Measurements from ENCODE around the gene HOXC9.

Gene HOXC9

DNA sequence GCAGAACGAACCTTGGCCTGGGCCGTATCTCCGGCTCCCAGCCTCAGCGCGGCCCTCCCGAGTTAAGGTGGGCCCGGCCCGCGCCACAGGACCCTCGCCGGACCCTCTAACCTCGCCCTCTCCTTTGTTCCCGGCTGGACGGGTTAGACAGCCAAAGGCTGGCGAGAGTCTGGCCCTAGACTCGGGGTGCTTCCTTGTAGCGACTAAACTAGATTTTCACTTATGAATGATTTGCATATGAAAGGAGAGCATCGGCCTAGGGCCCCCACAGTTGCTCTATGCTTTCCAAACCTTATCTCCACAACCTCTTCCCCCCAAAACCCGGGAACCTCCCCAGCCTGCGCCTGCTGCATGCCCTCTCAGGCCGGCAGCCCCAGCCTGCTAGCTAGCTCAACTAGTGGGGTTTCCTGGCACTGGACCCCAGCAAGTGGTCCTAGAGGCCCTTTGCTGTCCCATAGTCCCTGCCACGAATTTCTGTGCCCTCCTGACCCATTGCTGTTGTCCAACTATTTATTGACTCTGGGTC is 34.9 kb downstream of the HOXC9 start:
- Histone ChIP-seq H3K9ac (ENCODE audit: low read depth, low read length) (no peak overlapping the region), H3K27me3 (ENCODE audit: control insufficient read depth, insufficient read depth, low read length) (peaks cover 100% of the 10 kb centered on the region), H3K4me3 (ENCODE audit: low read depth, low read length) (peak overlapping the region; percentile 13)

DNA sequence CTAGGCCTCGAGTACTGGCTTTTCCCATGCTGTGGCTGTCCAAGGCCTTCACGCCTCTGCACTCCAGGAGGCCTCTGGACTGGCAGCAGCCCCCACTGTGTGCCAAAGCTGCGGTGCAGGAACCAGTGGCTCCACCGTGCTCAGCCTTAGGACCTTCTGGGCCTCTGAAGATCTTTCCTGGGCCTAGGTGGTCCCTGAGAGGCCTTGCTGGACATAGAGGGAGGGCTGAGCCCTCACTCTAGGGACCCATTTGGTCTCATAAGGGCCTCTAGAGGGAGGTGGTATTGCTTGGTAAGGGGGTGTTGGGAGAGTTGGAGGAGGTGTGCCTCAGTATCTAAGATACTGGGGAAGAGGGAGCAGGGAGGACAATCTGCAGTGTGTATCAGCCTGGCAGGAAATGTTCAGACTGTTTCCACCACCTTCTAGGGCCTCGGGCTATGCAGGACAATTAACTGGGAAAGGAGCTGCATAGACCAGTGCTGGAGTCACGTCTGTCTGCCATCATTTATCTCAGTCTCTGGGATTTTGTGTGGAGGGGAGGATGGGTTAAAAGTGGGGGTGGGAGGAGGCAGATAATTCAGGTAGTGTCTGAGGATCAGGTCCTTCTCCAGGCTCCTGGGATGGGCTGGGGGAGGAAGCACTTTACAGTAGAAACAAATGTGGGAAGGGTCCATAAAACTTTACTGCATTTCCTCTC is 35.8 kb downstream of the HOXC9 start:
- Histone ChIP-seq H3K4me1 (ENCODE audit: control insufficient read depth, insufficient read depth, low read length) (peaks cover 2% of the 10 kb centered on the region), H3K36me3 (ENCODE audit: control insufficient read depth, insufficient read depth, low read length) (no peaks in the 10 kb centered on the region), H3K4me3 (ENCODE audit: low read depth, low read length) (peak overlapping the region; percentile 23), H3K9me3 (ENCODE audit: control insufficient read depth, insufficient read depth, low read length) (no peaks in the 10 kb centered on the region), H3K27me3 (ENCODE audit: control insufficient read depth, insufficient read depth, low read length) (peaks cover 100% of the 10 kb centered on the region), H3K9ac (ENCODE audit: low read depth, low read length) (no peak overlapping the region)

More for the DNA sequence above, 34.9 kb downstream of the HOXC9 start:
- Histone ChIP-seq H3K9me3 (ENCODE audit: control insufficient read depth, insufficient read depth, low read length) (no peaks in the 10 kb centered on the region), H3K4me1 (ENCODE audit: control insufficient read depth, insufficient read depth, low read length) (peaks cover 2% of the 10 kb centered on the region), H3K36me3 (ENCODE audit: control insufficient read depth, insufficient read depth, low read length) (no peaks in the 10 kb centered on the region)

DNA sequence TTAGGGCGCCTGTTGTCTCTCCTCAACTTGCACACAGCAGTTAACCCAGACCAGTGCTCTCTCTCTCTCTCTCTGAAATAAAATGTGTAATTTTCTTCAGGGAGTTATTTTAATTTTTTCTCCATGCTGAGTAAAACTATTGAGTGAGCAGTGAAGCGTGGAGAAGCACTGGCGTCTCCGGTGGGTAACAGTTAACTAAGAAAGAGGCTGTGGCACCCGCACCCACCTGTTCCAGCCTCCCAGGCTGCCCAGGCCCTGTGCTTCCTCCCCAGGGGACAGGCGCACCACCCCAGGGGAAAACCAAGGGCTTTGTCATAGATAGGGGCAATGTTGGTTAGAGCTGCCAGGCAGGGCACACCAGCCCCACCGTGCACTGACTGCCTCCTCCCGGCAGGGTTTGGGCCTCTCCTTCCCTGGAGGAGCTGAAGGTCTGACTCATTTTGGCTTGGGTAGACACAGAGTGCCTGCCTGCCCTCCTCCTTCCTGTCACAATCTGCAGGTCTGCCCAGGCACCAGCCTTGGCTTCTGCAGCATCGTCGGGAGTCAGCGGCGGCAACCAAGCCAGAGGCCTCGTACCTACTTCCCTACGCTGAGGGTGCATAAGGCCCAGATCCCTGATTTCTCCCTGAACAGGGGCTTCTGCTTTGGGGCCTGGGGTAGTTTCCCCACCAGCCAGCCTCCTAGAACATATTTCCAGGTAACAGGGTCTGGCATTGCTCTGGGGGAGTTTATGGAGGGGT is 36.8 kb downstream of the HOXC9 start:
- Histone ChIP-seq H3K27me3 (ENCODE audit: control insufficient read depth, insufficient read depth, low read length) (peaks cover 100% of the 10 kb centered on the region), H3K4me3 (ENCODE audit: low read depth, low read length) (no peak overlapping the region), H3K9me3 (ENCODE audit: control insufficient read depth, insufficient read depth, low read length) (no peaks in the 10 kb centered on the region), H3K36me3 (ENCODE audit: control insufficient read depth, insufficient read depth, low read length) (no peaks in the 10 kb centered on the region), H3K4me1 (ENCODE audit: control insufficient read depth, insufficient read depth, low read length) (peaks cover 2% of the 10 kb centered on the region), H3K9ac (ENCODE audit: low read depth, low read length) (no peak overlapping the region)

DNA sequence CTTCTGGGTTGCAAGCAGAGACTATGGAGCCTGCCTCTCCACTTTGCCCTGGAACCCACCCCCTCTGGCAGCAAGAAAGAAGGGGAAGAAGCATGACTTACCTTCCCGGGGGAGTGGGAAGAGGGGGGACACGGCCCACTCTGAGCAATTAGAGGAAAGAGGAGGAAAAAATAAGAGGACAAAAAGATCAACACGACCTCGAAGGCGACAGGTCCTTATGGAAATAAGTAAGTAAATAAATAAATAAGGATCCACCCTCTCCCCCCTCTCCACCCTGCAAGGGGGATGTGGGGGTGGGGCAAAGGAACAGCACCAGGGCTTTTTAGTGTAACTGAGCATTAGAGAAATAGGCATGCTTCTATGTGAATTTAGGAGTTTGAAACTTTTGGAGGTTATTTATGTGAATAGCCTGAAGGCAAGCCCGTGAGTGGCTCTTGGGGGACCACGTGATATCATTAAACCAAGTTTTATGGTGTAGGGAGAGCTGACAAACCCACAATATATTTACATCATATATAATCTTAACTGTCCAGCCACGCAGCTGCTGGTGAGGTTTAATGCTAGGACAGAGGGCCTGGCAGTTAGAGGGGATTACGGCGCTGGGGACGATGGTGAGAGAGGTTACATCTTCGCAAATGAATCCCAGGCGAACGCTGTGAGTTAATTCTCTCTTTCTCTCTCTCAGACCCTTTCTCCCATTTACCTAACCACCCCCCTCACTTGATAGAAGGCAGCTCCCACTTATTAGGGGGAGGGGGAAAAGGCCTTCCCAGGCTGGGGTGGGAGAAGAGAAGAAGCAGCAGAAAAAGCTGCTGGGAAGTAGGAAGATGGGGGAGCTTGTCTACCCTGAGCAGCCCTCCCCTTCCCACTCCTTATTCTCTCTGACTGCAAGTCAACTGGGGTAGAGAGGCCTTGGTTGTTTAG is 37.7 kb downstream of the HOXC9 start:
- peaks cover 100% of the 10 kb centered on the region for H3K27me3 ChIP-seq (ENCODE audit: control insufficient read depth, insufficient read depth, low read length)
- H3K4me1 ChIP-seq (ENCODE audit: control insufficient read depth, insufficient read depth, low read length) = peaks cover 2% of the 10 kb centered on the region
- H3K9me3 ChIP-seq (ENCODE audit: control insufficient read depth, insufficient read depth, low read length) = no peaks in the 10 kb centered on the region
- no peak overlapping the region for H3K9ac ChIP-seq (ENCODE audit: low read depth, low read length)
- H3K4me3 ChIP-seq (ENCODE audit: low read depth, low read length) = peak overlapping the region; percentile 18
- no peaks in the 10 kb centered on the region for H3K36me3 ChIP-seq (ENCODE audit: control insufficient read depth, insufficient read depth, low read length)

DNA sequence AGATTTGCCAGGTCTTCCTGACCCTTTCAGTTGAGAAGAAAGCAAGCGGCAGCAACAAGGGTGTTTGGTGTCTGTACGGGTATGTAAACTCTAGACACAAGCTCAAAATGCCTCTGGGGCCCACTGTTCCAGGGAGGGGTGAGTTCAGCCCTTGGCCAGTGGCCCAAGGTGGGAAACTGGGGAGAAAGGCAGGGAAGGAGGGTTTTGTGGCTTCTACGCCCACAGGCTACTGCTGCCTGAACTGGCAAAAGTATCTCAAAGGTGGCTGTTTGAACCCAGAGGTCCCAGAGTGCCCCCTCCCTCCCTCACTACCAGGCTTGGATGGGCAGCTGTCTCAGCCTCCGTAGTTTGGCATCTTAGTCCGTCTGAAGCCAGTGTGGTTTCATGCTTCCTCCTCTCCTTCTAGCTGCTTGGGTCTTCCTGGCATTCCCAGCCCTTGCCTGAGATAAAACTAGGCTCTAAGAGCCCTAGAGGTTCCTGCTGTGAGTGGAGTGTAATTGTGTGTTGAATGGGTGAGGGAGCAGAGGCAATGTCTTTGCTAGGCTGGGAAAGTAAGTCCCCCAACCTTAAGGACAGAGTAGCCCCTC is 38.4 kb downstream of the HOXC9 start:
- Histone ChIP-seq H3K36me3 (ENCODE audit: control insufficient read depth, insufficient read depth, low read length) (no peaks in the 10 kb centered on the region), H3K4me1 (ENCODE audit: control insufficient read depth, insufficient read depth, low read length) (peaks cover 1% of the 10 kb centered on the region), H3K9me3 (ENCODE audit: control insufficient read depth, insufficient read depth, low read length) (no peaks in the 10 kb centered on the region), H3K4me3 (ENCODE audit: low read depth, low read length) (no peak overlapping the region), H3K9ac (ENCODE audit: low read depth, low read length) (no peak overlapping the region), H3K27me3 (ENCODE audit: control insufficient read depth, insufficient read depth, low read length) (peaks cover 100% of the 10 kb centered on the region)

DNA sequence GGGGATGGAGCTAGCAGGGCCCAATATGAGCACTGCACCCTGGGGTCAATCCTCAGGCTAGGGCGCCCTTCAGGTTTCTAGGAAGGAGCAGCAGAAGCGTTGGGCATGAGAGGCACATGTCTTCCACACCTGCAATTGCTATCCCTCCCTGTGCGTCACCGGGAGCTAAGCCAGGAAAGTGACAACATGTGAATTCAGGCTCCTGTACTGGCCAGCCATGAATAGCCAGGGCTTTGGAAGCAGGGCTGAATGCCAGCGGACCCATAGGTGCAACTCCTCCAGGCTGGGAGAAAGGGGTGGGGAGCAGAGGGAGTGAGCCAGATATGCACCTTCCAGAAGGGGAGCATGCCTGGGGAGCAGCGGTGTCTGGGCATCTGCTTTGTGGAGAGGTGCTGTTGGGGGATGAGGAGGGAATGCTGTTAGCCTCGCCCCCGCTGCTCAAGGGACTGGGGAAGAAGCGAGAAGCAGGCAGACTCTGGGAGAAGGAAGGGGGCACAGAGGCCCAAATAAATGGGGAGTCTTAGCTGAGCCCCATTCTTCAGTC is 39.0 kb downstream of the HOXC9 start:
- Histone ChIP-seq H3K9ac (ENCODE audit: low read depth, low read length) (no peak overlapping the region), H3K36me3 (ENCODE audit: control insufficient read depth, insufficient read depth, low read length) (no peaks in the 10 kb centered on the region), H3K27me3 (ENCODE audit: control insufficient read depth, insufficient read depth, low read length) (peaks cover 100% of the 10 kb centered on the region), H3K9me3 (ENCODE audit: control insufficient read depth, insufficient read depth, low read length) (no peaks in the 10 kb centered on the region), H3K4me3 (ENCODE audit: low read depth, low read length) (no peak overlapping the region), H3K4me1 (ENCODE audit: control insufficient read depth, insufficient read depth, low read length) (no peaks in the 10 kb centered on the region)

DNA sequence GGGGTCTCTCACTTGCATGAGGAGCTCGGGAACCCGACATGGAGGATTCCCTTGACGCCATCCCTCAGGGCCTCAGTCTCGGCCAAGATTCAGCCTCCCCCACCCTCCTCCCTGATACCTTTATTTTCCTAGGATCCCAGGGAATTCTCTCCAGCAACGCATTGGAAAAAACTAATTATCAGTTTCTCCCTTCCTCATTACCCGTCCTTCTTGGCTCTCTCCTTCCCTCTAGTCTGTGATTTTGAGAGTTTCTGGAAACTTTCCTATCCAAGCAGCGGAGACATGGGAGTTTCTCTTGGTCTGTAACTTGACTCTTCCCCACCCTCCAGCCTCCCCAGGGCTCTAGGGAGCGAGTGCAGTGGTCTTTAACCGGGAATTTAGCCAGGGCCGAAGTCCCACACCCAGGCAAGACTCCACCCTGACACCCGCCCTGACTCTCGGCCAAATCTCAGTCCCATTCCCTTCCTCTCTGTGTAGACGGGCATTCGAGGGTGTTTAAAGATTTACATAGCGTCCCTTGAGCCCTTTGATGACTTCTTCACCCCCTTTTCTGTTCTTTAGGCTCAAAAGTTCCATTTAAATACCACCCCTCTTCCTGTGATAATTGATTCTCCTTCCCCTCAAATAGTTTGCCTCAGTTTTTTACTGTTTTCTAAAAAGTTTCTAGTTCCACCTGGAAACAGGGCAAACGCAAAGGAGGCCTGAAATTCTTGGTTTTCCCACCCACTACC is 39.6 kb downstream of the HOXC9 start:
- H3K4me3 ChIP-seq (ENCODE audit: low read depth, low read length) = no peak overlapping the region
- H3K9ac ChIP-seq (ENCODE audit: low read depth, low read length) = no peak overlapping the region
- no peaks in the 10 kb centered on the region for H3K9me3 ChIP-seq (ENCODE audit: control insufficient read depth, insufficient read depth, low read length)
- no peaks in the 10 kb centered on the region for H3K36me3 ChIP-seq (ENCODE audit: control insufficient read depth, insufficient read depth, low read length)
- no peaks in the 10 kb centered on the region for H3K4me1 ChIP-seq (ENCODE audit: control insufficient read depth, insufficient read depth, low read length)
- peaks cover 100% of the 10 kb centered on the region for H3K27me3 ChIP-seq (ENCODE audit: control insufficient read depth, insufficient read depth, low read length)

DNA sequence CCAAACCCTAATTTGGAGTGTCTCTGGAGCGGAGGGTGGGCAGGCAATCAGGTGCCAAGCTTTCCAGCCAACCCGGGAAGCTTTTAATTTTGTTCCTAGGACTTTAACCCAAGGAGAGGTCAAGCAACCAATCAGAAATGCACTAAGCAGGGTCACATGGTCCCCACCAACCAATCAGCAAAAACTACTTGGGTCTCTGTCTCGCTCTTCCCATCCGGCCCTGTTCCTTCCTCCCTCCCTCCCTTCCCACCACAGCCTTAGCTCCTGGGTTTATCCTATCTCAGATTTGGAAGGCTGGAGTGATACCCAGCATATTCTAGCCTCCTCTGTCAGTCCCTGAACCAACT is 40.2 kb downstream of the HOXC9 start:
- peaks cover 100% of the 10 kb centered on the region for H3K27me3 ChIP-seq (ENCODE audit: control insufficient read depth, insufficient read depth, low read length)
- H3K36me3 ChIP-seq (ENCODE audit: control insufficient read depth, insufficient read depth, low read length) = no peaks in the 10 kb centered on the region
- H3K4me1 ChIP-seq (ENCODE audit: control insufficient read depth, insufficient read depth, low read length) = no peaks in the 10 kb centered on the region
- no peak overlapping the region for H3K4me3 ChIP-seq (ENCODE audit: low read depth, low read length)
- no peak overlapping the region for H3K9ac ChIP-seq (ENCODE audit: low read depth, low read length)
- H3K9me3 ChIP-seq (ENCODE audit: control insufficient read depth, insufficient read depth, low read length) = no peaks in the 10 kb centered on the region

DNA sequence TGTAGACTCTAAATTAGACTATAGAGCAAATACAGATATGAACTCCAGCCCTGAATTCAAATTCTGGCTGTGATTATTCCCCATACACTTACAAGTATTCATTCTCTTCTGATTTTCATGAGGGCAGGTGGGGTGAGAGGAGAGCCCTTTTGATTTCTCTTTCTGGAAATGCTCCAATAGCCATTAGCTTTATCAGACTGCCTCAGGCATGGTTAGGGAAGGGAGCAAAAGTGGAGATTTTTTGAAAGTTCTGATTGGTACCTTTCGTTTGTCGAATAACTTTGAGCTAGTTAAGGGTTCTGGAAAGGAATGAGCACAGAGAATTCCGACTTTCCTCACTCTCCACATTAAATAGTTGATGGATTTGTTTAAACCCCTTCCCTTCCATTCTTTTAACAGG is 40.7 kb downstream of the HOXC9 start:
- no peaks in the 10 kb centered on the region for H3K36me3 ChIP-seq (ENCODE audit: control insufficient read depth, insufficient read depth, low read length)
- no peaks in the 10 kb centered on the region for H3K4me1 ChIP-seq (ENCODE audit: control insufficient read depth, insufficient read depth, low read length)
- H3K9ac ChIP-seq (ENCODE audit: low read depth, low read length) = no peak overlapping the region
- no peak overlapping the region for H3K4me3 ChIP-seq (ENCODE audit: low read depth, low read length)
- H3K9me3 ChIP-seq (ENCODE audit: control insufficient read depth, insufficient read depth, low read length) = no peaks in the 10 kb centered on the region
- peaks cover 100% of the 10 kb centered on the region for H3K27me3 ChIP-seq (ENCODE audit: control insufficient read depth, insufficient read depth, low read length)

DNA sequence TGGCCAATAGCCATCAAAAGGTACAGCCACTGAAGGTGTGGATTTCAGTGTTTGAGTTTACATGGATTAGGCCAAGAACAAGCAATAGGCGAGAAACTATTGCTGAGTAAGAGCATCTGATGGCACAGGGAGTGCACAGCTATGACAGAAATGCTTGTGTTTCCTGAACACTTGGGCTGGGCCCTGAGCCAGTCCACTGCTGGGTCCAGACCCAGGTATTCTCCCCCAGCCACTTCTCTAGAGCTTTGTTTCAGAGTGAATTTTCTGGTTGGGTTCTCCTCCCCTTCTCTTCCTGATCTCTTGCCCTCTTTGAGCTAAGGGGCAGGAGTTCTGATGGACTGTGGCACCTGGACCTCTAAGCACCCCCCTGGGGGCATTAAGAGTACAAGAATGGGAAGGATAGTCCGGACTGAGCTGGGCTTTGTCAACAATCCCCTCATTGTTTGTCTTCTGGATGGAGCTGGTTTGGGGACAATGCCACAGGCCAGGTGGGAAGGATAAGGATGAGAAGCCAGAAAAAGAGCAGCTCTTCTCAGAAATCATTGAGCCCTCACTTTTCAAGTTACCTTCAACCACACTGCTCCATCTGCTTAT is 41.2 kb downstream of the HOXC9 start:
- Histone ChIP-seq H3K27me3 (ENCODE audit: control insufficient read depth, insufficient read depth, low read length) (peaks cover 100% of the 10 kb centered on the region), H3K36me3 (ENCODE audit: control insufficient read depth, insufficient read depth, low read length) (no peaks in the 10 kb centered on the region), H3K9ac (ENCODE audit: low read depth, low read length) (no peak overlapping the region), H3K4me3 (ENCODE audit: low read depth, low read length) (no peak overlapping the region), H3K4me1 (ENCODE audit: control insufficient read depth, insufficient read depth, low read length) (no peaks in the 10 kb centered on the region), H3K9me3 (ENCODE audit: control insufficient read depth, insufficient read depth, low read length) (no peaks in the 10 kb centered on the region)
